Right renal cortex interstitium (tissue), 3 donors: Measurements from ENCODE around the gene NPTX2. TPM values are rescaled to one million over a fixed set of nuclear protein-coding genes. Genes with fewer than 3 reads are reported as not detected.

Experiments
- DNase-seq, 3 donors: peaks; one replicate each; pipeline ENCODE4 v3.0.0-alpha.2; 2013; ENCODE audit warnings: low read depth in 3 of 3, low spot score in 2 of 3
- polyA plus RNA-seq, 3 donors: library from polyadenylated mRNA; unstranded; fragments of 120-200 nt; gene quantifications; one replicate each; pipeline ENCODE4 v1.2.1, GENCODE V29; 2013; ENCODE audit not compliant: insufficient read length in 3 of 3

The NPTX2 gene
- polyA plus RNA-seq, 3 donors = 2.5 to 3.6 (median 3.0) TPM

GRCh38 chr7:98653601-98654310, 36.7 kb downstream of the NPTX2 start:
- no peak for DNase-seq

- DNase-seq = no peak
Measured at GRCh38 chr7:98654524-98655272, 37.6 kb downstream of the NPTX2 start.

- no peak for DNase-seq
Measured at GRCh38 chr7:98655611-98656010, 38.5 kb downstream of the NPTX2 start.

GRCh38 chr7:98656899-98657298, 39.8 kb downstream of the NPTX2 start:
- no peak for DNase-seq

GRCh38 chr7:98657736-98658135, 40.7 kb downstream of the NPTX2 start:
- no peak for DNase-seq

GRCh38 chr7:98659756-98660155, 42.7 kb downstream of the NPTX2 start:
- DNase-seq = no peak

GRCh38 chr7:98661607-98662006, 44.5 kb downstream of the NPTX2 start:
- DNase-seq = no peak

- DNase-seq = no peak
Measured at GRCh38 chr7:98662289-98662688, 45.2 kb downstream of the NPTX2 start.

GRCh38 chr7:98664882-98665281, 47.8 kb downstream of the NPTX2 start:
- no peak for DNase-seq

GRCh38 chr7:98668255-98668654, 51.2 kb downstream of the NPTX2 start:
- DNase-seq = no peak

GRCh38 chr7:98669329-98670000, 52.4 kb downstream of the NPTX2 start:
- no peak for DNase-seq

GRCh38 chr7:98670186-98670585, 53.1 kb downstream of the NPTX2 start:
- no peak for DNase-seq

GRCh38 chr7:98671733-98672331, 54.7 kb downstream of the NPTX2 start:
- no peak for DNase-seq

GRCh38 chr7:98674461-98674860, 57.4 kb downstream of the NPTX2 start:
- DNase-seq = no peak

GRCh38 chr7:98674881-98675280, 57.8 kb downstream of the NPTX2 start:
- no peak for DNase-seq

GRCh38 chr7:98678215-98678614, 61.1 kb downstream of the NPTX2 start:
- DNase-seq = no peak

Other genes with a start within 250 kb of the NPTX2 start
- 10 to 100 TPM; 10.8 to 13.5 (median 11.6) TPM for gene BAIAP2L1, start 216.2 kb upstream of the NPTX2 start, polyA plus RNA-seq